H9 (cell line): ENCODE measurements around the gene CALHM3. TPM values are rescaled to one million over a fixed set of nuclear protein-coding genes. Genes with fewer than 3 reads are reported as not detected.

ENCODE experiments used
- DNase-seq: peaks from one replicate; pipeline ENCODE4 v3.0.0-alpha.2; 2017
- H2AFZ ChIP-seq: one replicate; pipeline ENCODE4 v1.6.1; 2013; ENCODE audit warnings: mild to moderate bottlenecking, low read length, control low read depth, moderate library complexity
- H2AK5ac ChIP-seq: 2 replicates; pipeline ENCODE4 v1.6.1; 2013; ENCODE audit warnings: low read length, control low read depth, mixed read lengths; ENCODE audit not compliant: insufficient read length
- H2BK120ac ChIP-seq: one replicate; pipeline ENCODE4 v1.6.1; 2013; ENCODE audit warnings: low read depth, mild to moderate bottlenecking, low read length, control low read depth, inconsistent platforms; ENCODE audit not compliant: poor library complexity, severe bottlenecking
- H2BK12ac ChIP-seq: 2 replicates; pipeline ENCODE4 v1.6.1; 2013; ENCODE audit warnings: low read length, control low read depth, mixed read lengths, low read depth; ENCODE audit not compliant: insufficient read length
- H2BK15ac ChIP-seq: 2 replicates; pipeline ENCODE4 v1.6.1; 2013; ENCODE audit warnings: low read depth, low read length, control low read depth
- H2BK20ac ChIP-seq: one replicate; pipeline ENCODE4 v1.6.1; 2013; ENCODE audit warnings: low read depth, mild to moderate bottlenecking, low read length, control low read depth, inconsistent platforms; ENCODE audit not compliant: poor library complexity, severe bottlenecking
- H2BK5ac ChIP-seq: 2 replicates; pipeline ENCODE4 v1.6.1; 2013; ENCODE audit warnings: low read length, control low read depth, mixed read lengths; ENCODE audit not compliant: insufficient read length
- H3K14ac ChIP-seq: 2 replicates; pipeline ENCODE4 v1.6.1; 2013; ENCODE audit warnings: low read length, control low read depth; ENCODE audit not compliant: insufficient read depth
- H3K18ac ChIP-seq: 2 replicates; pipeline ENCODE4 v1.6.1; 2013; ENCODE audit warnings: low read depth, mild to moderate bottlenecking, mixed read lengths, low read length, control low read depth; ENCODE audit not compliant: insufficient read length
- H3K23ac ChIP-seq: 2 replicates; pipeline ENCODE4 v1.6.1; 2013; ENCODE audit warnings: low read length, control low read depth, mixed read lengths, low read depth; ENCODE audit not compliant: insufficient read length
- H3K23me2 ChIP-seq: 2 replicates; pipeline ENCODE4 v1.6.1; 2013; ENCODE audit warnings: low read depth, mild to moderate bottlenecking, mixed read lengths, low read length, control low read depth; ENCODE audit not compliant: insufficient read length, poor library complexity, severe bottlenecking
- H3K27ac ChIP-seq: 2 replicates; pipeline ENCODE4 v1.5.1; 2013; ENCODE audit warnings: low read length, control low read depth, mixed read lengths, low read depth; ENCODE audit not compliant: insufficient read length
- H3K27me3 ChIP-seq: 2 replicates; pipeline ENCODE4 v1.6.1; 2013; ENCODE audit warnings: low read length, control low read depth, inconsistent platforms; ENCODE audit not compliant: insufficient read depth
- H3K4ac ChIP-seq: 2 replicates; pipeline ENCODE4 v1.6.1; 2013; ENCODE audit warnings: low read depth, mild to moderate bottlenecking, control low read depth, inconsistent platforms, low read length, moderate library complexity
- H3K4me1 ChIP-seq: 2 replicates; pipeline ENCODE4 v1.6.1; 2013; ENCODE audit warnings: low read length, control low read depth, inconsistent platforms; ENCODE audit not compliant: insufficient read depth
- H3K4me2 ChIP-seq: 2 replicates; pipeline ENCODE4 v1.6.1; 2013; ENCODE audit warnings: low read length, control low read depth, mixed read lengths; ENCODE audit not compliant: insufficient read length, insufficient read depth
- H3K56ac ChIP-seq: 2 replicates; pipeline ENCODE4 v1.6.1; 2013; ENCODE audit warnings: low read depth, mild to moderate bottlenecking, mixed read lengths, low read length, control low read depth; ENCODE audit not compliant: insufficient read length
- H3K79me1 ChIP-seq: 2 replicates; pipeline ENCODE4 v1.6.1; 2013; ENCODE audit warnings: low read depth, mild to moderate bottlenecking, moderate library complexity, low read length, control low read depth, inconsistent platforms; ENCODE audit not compliant: insufficient read depth, poor library complexity, severe bottlenecking
- H3K79me2 ChIP-seq: 2 replicates; pipeline ENCODE4 v1.6.1; 2013; ENCODE audit warnings: low read length, control low read depth, inconsistent platforms; ENCODE audit not compliant: insufficient read depth
- H3K9ac ChIP-seq: 2 replicates; pipeline ENCODE4 v1.6.1; 2013; ENCODE audit warnings: low read length, control low read depth, mixed read lengths; ENCODE audit not compliant: insufficient read length; ENCODE audit errors: extremely low read depth
- H3K9me3 ChIP-seq: one replicate; pipeline ENCODE4 v1.6.1; 2013; ENCODE audit warnings: low read depth, low read length, inconsistent platforms; ENCODE audit not compliant: control insufficient read depth
- H3T11ph ChIP-seq: one replicate; pipeline ENCODE4 v1.6.1; 2013; ENCODE audit warnings: mild to moderate bottlenecking, low read length, control low read depth, inconsistent platforms
- H4K20me1 ChIP-seq: one replicate; pipeline ENCODE4 v1.6.1; 2013; ENCODE audit not compliant: control insufficient read depth, insufficient read length, insufficient read depth
- H4K5ac ChIP-seq: 2 replicates; pipeline ENCODE4 v1.6.1; 2013; ENCODE audit warnings: low read depth, mild to moderate bottlenecking, mixed read lengths, low read length, control low read depth; ENCODE audit not compliant: insufficient read length
- H4K8ac ChIP-seq: replicated peaks from 2 replicates; pipeline ENCODE4 v1.6.1; 2013; ENCODE audit warnings: low read length, control low read depth, mixed read lengths, low read depth; ENCODE audit not compliant: insufficient read length
- H4K91ac ChIP-seq: 2 replicates; pipeline ENCODE4 v1.6.1; 2013; ENCODE audit warnings: low read depth, mild to moderate bottlenecking, moderate library complexity, mixed read lengths, low read length, control low read depth; ENCODE audit not compliant: insufficient read length
- H3K27ac Mint-ChIP-seq, 3 experiments: 2 replicates in 2 of 3; 3 replicates in 1 of 3; pipeline ENCODE4 v1.8.0; 2020 to 2021; ENCODE audit warnings: mixed read lengths in 3 of 3, mild to moderate bottlenecking in 1 of 3, moderate library complexity in 1 of 3
- H3K27me3 Mint-ChIP-seq: 2 replicates; pipeline ENCODE4 v1.8.0; 2021; ENCODE audit warnings: low read depth, mild to moderate bottlenecking, moderate library complexity, mixed read lengths
- H3K36me3 Mint-ChIP-seq, 3 experiments: 2 replicates in 2 of 3; 3 replicates in 1 of 3; pipeline ENCODE4 v1.8.0; 2020 to 2021; ENCODE audit warnings: low read depth in 3 of 3, mixed read lengths in 3 of 3; ENCODE audit not compliant: insufficient read depth in 1 of 3
- H3K4me1 Mint-ChIP-seq, 2 experiments: 2 replicates each; pipeline ENCODE4 v1.8.0; 2020; ENCODE audit warnings: mixed read lengths in 2 of 2
- H3K4me3 Mint-ChIP-seq, 2 experiments: 2 replicates in 1 of 2; 3 replicates in 1 of 2; pipeline ENCODE4 v1.8.0; 2020 to 2021; ENCODE audit warnings: mild to moderate bottlenecking in 2 of 2, mixed read lengths in 2 of 2, moderate library complexity in 1 of 2
- H3K9me3 Mint-ChIP-seq, 2 experiments: 2 replicates in 1 of 2; 3 replicates in 1 of 2; pipeline ENCODE4 v1.8.0; 2020; ENCODE audit warnings: mild to moderate bottlenecking in 2 of 2, mixed read lengths in 2 of 2, moderate library complexity in 1 of 2
- CTCF ChIP-seq: fragments of 200-600 bp; sonication (generic); conservative IDR thresholded peaks from 3 replicates; pipeline ENCODE4 v1.8.0; 2021; ENCODE audit warnings: antibody characterized with exemption, mild to moderate bottlenecking
- WGBS: extraction: QIAGEN DNeasy Blood & Tissue Kit; methylation state at CpG from one replicate; pipeline ENCODE4 v1.1.7; 2013; ENCODE audit warnings: missing lambda C conversion rate, low lambda C conversion rate, mixed read lengths; ENCODE audit not compliant: insufficient read length; ENCODE audit errors: extremely low coverage; 5-methylcytosine and 5-hydroxymethylcytosine counted together
- total RNA-seq: library from RNA; stranded (reverse); gene quantifications from 2 replicates; pipeline ENCODE4 v1.2.1, GENCODE V29; 2021

Gene CALHM3
- total RNA-seq, 1 experiment from 2014 or later: not detected

- no peak overlapping the region for H2BK15ac ChIP-seq
- Mint-ChIP-seq H3K27me3 (peaks cover 9% of the 10 kb centered on the region), H3K27ac (no peak overlapping the region), H3K4me1 (peaks cover 3% of the 10 kb centered on the region in 2 experiments; a peak in 1 of 4 replicates), H3K36me3 (no peaks in the 10 kb centered on the region), H3K4me3 (no peak overlapping the region), H3K9me3 (no peaks in the 10 kb centered on the region)
- H3K23me2 ChIP-seq: no peaks in the 10 kb centered on the region
- H4K91ac ChIP-seq: no peak overlapping the region
- H2AK5ac ChIP-seq: no peak overlapping the region
- H3K23ac ChIP-seq: no peak overlapping the region
- no peak overlapping the region for H3K27ac ChIP-seq
- no peak overlapping the region for H2BK5ac ChIP-seq
- H3K79me2 ChIP-seq: no peaks in the 10 kb centered on the region
- WGBS: no CpG with 5 or more reads among the region's 14 CpGs
- no peak overlapping the region for H4K5ac ChIP-seq
- H3K9ac ChIP-seq: no peak overlapping the region
- H3K4me1 ChIP-seq: no peaks in the 10 kb centered on the region
- no peak overlapping the region for H3K18ac ChIP-seq
- H3K9me3 ChIP-seq: no peaks in the 10 kb centered on the region
- H3K14ac ChIP-seq: no peak overlapping the region
- no peak overlapping the region for H2BK120ac ChIP-seq
- no peaks in the 10 kb centered on the region for H4K20me1 ChIP-seq
- no peak overlapping the region for H2AFZ ChIP-seq
- no peak overlapping the region for H3K56ac ChIP-seq
- H2BK20ac ChIP-seq: no peak overlapping the region
- H2BK12ac ChIP-seq: no peak overlapping the region
- H3K27me3 ChIP-seq: no peaks in the 10 kb centered on the region
- H4K8ac ChIP-seq: no peak overlapping the region
- no peak for DNase-seq
- no peak overlapping the region for H3K4me2 ChIP-seq
- H3K79me1 ChIP-seq: no peaks in the 10 kb centered on the region
- TF ChIP-seq CTCF: no peak
- no peak overlapping the region for H3T11ph ChIP-seq
- H3K4ac ChIP-seq: no peak overlapping the region
Observed at GRCh38 chr10:103465411-103466179, 13.4 kb downstream of the CALHM3 start.
